Activated CD4-positive, CD25-positive, alpha-beta regulatory T cell (primary cell): ENCODE data around the gene PRDM5.

Source experiments
- DNase-seq, 4 experiments: peaks; one replicate each; lab custom pipeline; 2025; lab: John Stamatoyannopoulos, UW

The PRDM5 gene

DNA sequence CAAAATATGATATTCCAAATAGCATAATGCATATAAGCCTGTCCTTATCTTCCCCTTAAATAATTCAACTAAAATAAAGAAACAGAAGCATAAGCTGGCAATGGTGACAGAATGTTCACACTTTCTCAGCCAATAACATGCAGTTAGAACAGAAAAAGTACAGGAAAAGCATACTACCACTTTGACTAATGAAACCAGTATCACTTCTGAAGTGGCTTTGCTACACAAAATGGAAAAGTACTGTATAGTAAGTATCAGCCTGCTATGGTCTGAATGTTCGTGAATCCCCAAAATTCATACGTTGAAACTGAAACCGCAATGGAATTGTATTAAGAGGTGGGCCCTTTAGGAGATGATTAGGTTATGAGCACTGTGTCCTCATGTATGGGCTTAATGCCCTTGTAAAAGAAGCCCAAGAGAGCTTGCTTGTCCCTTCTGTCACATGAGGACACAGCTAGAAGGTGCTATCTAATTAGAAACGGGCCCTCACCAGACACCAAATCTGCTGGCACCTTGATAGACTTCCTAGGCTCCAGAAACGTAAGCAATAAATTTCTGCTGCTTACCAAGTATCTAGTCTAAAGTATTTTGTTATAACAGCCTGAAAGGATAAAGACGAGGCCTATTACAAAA lies 102.6 kb downstream of the PRDM5 start:
- DNase-seq: no peak

DNA sequence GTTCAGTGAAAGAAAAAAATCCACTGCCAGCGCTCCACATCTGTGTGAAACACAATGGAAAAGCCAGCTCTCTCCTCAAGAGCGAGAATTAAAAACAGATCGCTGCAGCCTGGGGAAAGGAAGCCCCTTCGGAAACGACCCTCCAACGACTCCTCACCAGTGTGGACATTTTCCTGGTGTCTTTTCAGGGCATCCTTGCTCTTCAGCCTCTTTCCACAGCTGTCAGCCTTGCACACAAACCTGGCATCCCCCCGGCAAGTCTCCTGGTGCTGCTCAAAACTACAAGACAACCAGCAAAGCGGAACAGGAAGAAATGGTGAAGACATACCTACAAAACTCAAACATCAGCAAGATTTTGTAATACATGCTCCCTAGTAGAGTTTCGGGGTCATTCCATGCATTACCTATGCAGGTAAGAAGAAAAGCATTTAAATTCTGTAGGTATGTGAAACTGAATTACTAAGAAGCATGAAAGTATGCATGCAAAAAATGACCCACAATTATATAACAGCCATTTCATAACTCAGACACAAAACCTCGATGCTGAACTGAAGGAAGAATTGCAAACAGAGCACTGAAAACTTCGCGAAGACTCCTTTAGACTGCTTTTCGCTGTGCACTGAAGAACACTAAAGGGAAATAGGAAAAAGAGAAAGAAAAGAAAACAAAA lies 106.1 kb downstream of the PRDM5 start:
- no peak for DNase-seq

DNA sequence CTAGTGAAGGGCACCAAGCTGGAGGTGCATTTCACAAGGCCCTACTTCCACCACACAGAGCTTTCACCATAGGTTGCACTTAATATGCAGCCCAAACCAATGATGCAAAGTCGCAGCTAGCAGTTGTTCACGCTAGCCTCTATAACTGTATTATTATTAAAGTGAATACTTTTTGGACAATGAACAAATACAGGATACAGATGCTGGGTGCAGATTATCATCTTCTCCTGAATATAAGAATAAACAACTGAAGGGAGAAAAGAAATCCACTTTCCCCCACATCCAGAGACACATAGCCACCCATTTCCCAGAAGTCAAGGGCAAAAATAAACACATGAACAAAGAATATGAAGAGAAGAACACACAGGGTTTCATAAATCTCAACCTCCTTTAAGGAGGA lies 107.2 kb downstream of the PRDM5 start:
- no peak for DNase-seq

DNA sequence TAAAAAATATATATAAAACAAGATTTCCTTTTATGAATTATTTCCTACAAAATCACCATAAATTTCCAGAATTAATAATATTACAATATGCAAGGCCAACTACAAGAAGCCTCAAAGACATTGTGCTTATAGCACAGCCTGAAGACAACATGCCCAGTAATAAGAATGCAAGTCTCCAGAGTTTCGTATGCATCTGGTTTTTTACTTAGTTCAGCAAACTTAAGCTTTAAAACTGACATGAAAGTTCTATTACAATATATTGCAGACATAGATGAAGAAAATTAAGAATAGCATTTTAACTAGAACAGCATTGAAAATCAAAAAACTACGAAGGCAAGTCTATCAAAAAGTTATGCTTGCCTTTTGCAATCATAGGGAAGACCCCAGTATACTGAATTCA lies 107.6 kb downstream of the PRDM5 start:
- DNase-seq: no peak

DNA sequence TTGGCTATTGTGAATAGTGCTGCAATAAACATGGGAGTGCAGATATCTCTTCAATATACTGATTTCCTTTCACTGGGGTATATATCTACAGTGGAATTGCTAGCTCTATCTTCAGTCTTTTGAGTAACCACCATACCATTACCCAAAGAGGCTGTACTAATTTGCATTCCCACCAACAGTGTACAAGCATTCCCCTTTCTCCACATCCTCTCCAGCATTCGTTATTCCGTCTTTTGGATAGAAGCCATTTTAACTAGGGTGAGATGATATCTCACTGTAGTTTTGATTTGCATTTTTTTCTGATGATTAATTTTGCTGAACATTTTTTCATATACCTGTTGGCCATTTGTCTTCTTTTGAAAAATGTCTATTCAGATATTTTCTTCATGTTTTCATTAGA lies 110.3 kb downstream of the PRDM5 start:
- no peak for DNase-seq

DNA sequence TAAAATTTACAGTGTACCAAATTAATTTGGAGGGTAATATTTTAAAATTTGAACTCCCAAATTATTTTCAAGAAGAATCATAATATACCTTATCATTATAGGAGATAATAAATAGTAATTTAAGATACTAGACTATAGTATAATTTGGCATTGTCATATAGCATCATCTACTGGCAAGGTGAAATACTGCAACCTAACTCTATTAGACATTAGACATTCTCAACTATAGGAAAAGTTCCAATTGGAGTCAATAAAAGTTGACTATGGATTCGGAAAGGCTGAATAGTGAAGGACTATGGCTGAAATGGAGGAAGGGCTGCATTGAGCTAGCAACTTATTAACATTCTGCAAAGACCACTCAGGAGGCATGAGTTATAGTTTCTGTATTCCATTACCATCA lies 113.0 kb downstream of the PRDM5 start:
- DNase-seq: no peak

DNA sequence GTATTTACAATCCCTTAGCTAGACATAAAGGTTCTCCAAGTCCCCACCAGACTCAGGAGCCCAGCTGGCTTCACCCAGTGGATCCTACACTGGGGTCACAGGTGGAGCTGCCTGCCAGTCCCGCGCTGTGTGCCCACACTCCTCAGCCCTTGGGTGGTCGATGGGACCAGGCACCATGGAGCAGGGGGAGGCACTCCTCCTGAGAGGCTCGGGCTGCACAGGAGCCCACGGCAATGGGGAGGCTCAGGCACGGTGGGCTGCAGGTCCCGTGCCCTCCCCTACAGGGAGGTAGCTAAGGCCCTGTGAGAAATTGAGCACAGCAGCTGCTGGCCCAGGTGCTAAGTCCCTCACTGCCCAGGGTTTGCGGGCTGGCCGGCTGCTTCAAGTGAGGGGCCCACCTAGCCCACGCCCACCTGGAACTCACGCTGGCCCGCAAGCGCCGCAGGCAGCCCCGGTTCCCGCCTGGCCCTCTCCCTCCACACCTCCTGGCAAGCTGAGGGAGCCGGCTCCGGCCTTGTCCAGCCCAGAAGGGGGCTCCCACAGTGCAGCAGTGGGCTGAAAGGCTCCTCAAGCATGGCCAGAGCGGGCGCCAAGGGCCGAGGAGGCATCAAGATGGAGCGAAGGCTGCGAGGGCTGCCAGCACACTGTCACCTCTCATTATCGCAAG lies 113.9 kb downstream of the PRDM5 start:
- DNase-seq: no peak

DNA sequence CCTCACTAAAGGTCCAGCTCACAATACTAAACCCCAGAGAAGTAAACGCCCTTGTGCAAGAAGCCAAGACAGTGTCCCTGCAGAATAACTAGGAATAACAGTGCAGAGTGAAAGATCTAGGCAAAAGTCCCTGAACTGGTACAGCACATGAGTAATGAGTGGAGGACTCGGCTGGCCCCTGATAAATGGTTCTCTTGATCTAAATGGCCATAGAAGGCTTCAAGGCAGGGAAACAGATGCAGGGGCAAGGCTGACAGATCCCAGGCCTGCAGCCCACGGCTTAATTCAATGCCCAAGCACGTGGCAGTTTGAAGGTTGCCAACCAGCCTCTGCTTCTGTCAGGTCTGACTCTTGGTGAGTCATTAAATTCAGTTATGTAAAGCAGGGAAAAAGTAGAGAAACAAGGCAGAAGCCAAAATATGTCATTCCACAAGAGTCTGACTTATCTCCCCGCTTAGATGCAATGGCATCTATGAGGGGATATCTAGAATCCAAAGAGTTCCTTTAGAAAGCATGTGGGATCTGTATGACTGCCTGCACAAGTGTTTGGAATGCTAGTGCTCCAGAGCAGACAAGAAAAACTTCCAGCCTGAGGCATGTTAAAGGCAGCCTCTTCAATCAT lies 121.3 kb downstream of the PRDM5 start:
- no peak for DNase-seq

DNA sequence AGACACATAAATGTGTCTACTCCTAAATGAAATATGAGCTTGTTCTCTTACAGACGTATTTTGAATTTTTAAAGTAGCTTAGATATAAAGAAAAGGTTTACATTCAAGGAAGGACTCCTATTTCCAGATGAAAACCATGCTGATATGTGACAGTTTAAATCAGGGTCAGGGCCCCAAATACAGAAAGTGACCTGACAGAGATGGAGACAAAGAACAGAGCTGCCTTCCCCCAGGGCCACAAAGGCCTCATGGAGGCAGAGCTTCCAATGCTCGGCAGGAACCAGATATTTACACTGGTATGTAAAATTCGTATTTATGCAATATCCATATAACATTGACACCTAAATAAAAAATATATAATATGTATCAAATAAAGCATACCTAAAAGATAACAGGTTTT lies 124.0 kb downstream of the PRDM5 start:
- no peak for DNase-seq

DNA sequence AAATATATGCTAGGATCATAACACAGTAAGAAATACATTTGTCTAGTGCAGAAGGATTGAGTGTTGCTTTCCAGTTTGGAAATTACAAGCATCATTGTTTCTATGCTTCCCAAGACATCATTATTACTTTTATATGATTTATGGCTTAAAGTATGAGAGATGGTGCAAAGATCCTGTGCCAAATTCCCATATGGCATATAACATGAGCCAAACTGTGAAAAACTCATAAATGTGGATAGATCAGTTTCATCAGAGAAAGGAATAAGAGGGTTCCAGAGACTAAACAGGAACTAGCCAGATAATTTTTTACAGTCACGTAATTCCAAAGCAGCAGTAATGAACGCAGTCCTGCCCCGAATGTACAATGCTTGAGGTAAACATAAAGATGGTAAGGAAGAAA lies 126.3 kb downstream of the PRDM5 start:
- DNase-seq: no peak

DNA sequence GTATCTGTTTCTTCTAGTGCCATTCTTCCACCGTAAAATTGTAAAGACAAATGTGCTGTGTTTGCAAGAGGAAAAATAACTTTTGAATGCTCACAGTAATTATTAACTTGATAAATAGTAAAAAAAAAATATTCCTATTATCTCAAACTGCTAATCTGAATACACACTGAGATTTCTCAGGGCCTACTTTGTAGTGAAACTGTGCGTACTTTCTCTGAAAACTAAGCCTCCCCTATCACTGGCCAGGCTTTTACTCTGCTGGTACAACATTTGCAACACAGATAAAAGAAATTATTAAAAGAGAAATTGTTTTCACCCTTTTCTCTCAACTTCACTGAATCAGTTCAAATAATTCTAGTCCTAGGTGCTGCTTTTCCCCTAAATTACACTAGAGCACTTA lies 137.3 kb downstream of the PRDM5 start:
- DNase-seq: no peak

DNA sequence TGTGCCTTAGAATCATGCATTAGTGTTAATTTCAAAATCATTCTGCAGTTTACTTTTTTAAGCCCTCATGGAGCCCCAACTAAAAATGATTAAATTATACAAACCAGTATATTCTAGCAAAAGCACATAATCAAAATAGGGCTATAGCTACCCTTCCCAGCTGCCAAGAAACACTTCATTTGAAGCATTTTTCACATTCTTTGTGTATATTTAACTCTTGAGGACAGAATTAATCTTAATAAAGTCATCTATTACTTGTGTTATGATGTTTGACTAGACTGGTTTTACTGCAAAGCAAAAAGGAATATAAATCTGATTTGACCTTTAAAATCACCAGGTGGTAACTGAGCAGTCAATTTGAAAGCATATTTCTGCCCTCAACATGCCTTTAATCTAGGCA lies 145.1 kb downstream of the PRDM5 start:
- DNase-seq: no peak

DNA sequence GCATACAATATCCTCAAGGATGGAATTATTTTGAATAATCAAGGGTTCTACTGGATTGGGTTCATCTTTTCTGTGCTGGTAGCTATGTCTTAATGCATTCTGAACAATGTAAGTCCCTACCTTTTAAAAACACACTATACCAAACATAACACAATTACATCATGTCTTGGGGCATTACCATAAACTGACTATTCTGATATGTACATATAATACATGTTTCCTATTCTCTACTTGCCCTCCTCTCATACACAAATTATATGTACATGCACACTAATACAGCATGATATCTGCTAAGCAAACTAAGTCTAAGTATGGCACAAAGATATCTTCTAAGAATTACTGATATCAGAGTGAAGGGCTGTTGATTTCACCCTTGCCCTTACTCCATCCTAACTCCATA lies 147.1 kb downstream of the PRDM5 start:
- DNase-seq: no peak

DNA sequence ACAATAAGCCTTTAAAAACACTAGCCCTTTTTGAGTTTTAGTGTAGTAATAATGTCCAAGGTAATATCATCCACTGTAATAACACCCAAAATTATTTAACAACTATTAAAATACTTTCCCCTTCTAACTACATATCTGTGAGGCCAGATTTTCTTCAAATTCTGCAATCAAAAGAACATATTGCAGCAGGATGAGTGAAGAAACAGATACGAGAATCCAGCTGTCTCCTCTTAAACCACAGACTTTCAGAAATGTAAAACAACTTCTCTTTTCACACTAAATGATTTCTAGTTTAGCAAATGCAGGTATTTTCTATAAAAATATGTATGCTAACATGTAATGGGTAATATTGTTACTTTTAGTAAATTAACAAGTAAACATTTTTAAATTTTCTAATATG lies 148.9 kb downstream of the PRDM5 start:
- DNase-seq: no peak

DNA sequence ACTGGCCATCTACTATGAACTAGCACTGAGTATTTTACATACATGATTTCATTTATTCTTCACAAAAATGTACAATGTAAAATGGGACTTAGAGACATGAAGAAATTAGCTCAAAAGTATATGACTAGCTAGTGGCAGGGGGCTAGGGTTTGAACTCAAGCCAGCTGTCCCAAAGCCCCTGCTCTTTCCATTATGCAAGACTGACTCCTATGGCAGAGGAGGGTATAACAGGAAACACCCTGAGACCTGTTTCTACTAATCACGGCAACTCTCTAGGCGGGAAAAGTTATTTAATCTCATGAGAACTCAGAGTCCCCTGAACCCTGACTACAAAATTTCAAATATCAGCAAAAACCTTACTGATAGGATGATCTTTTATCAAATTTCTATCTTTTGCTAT lies 150.6 kb downstream of the PRDM5 start:
- DNase-seq: no peak

DNA sequence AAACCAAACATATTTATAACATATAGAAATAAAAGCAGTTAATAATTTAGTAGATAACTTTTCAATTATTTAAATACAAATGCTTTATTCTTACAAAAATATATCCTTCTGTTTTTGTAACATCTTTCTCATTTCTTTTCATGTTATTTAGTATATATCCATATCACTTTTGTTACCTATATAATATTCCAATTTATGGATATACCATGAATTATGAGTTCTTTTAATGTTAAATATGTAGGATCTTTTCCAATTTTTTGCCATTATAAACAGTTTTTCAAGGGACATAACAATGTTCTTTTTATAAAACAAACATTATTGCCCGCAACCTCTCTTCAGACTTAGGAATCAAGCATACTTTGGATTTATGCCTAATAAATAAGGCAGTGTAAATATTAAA lies 151.6 kb downstream of the PRDM5 start:
- no peak for DNase-seq

DNA sequence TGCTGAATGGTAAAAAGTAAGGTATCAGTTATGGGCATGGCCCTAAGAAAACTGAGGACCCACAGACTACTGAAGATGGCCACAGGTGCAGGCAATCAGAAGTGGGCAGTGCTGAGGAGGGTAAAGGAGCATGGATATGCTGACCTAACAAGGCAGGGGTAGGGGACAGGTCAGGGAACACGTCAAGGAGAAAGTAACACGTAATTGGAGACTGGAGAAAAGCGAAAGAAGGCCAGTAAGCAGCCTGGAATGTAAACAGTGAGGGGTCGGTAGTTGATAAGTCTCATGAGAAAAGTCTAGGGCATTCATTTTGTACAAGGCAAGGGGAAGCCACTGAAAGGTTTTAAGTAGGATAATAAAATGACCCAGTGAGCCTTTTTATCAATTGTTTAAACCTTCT lies 153.3 kb downstream of the PRDM5 start:
- no peak for DNase-seq

DNA sequence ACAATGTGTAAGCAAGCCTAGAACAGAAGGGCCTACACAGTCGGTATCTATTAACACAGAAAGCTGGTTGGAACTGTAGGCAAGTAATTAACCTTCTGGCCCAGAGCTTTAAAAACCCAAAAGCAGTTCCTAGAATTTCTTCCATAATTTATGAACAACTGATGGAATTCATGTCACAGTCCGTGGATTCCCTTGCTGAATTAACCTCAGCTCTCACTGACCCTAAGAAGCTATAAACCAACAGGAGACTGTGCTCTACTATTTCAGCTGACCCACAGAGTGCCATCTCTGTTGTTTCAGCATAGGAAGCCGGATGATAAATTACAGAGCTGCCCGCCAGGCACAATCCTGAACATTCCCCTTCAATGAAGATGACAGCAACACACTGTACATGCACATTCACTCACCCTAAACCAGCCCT lies 157.3 kb downstream of the PRDM5 start:
- no peak for DNase-seq

DNA sequence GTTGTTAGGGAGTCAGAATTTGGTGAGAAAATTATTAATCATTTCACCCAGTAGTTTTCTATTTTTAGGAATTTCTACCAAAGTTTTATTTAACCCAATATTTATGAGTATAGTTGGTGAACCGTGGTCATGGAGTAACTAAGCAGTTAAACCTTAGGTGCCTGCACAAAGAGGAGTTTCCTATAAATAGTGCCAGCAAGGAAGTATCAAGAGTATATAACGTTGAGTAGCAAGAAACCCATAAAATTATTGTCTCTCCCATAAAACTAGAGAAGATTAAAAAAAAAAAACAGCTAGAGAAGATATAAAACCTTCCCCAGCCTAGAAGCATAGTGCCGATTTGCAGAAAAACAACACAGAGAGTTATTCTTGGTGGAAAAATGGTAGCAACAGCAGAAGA lies 158.9 kb downstream of the PRDM5 start:
- DNase-seq: no peak

DNA sequence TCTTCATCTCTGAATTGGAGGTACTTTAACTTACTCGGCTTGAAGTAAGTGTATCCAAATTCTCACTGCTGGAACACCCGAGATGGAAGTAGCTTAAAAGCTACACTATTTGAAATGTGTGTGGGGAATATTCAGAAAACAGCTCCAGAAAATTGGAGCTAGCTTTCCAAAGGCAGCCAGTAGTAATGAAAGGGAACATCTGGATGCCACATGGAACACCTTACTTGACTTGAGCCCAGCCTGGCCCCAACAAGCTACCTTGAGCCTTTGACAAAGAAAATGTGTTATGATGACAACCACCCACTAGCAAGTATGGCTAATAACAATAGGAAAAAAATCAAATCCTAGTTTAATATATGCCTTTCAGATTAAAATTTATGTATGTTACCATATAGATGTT lies 161.5 kb downstream of the PRDM5 start:
- DNase-seq: no peak

DNA sequence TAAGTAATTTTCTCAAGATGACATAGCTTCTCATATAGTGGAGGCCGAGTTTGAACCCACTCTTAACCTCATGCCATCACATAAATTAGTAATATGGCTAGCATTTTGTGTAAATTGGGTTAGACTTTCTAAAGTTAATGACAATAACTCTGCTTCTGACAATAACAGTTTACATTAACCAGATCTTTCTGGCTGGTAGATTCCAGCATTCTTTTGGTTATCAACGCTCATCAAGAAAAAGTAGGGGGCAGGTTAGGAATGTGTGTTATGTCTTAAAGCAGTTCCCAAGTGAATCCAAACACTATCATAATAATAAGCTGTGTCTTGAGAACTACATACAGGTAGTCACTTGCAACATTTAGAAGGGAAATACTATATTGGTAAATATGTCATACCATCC lies 162.5 kb downstream of the PRDM5 start:
- no peak for DNase-seq

DNA sequence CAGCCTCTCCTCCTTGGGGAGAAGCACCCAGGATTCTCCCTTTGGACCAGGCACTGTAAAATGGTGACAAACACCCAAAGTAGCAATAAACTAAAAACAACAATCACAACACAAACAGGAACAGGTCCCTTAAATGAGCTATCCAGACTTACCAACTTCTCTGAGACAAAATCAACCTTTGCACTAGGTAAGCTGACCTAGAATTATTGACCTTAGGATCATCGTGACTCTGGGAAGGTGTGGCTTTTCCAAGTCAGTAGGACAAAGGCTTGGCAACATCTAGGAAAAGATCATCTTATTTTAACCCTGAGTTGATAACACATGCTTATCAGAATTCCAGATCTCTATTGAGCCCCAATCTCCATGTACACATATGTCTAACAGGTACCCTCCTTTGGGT lies 166.7 kb downstream of the PRDM5 start:
- DNase-seq: no peak

DNA sequence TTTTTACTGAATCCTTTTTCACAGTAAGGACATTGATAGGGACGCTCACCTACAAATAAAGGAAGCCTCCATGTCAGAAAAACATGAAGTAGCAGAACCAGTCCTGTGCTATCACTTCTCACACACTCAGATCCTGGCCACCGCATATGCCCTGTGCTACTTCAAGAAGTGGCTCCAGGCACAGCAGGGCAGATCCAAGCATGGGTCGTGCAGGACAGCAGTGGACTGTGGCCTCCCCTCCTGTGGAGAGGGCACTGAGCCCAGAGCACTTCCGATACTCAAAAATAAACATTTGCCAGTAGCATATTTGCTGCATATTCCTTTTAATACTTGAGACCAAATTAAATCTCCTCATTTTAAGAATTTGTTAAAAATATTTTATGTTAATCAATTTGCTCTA lies 167.9 kb downstream of the PRDM5 start:
- no peak for DNase-seq
